Measurements from ENCODE around the gene RCAN3. TPM values are rescaled to one million over a fixed set of nuclear protein-coding genes. Genes with fewer than 3 reads are reported as not detected.

RCAN3 gene
- total and polyA plus RNA-seq, 7 donors = 3.0 to 19.1 (median 6.4) TPM

DNA sequence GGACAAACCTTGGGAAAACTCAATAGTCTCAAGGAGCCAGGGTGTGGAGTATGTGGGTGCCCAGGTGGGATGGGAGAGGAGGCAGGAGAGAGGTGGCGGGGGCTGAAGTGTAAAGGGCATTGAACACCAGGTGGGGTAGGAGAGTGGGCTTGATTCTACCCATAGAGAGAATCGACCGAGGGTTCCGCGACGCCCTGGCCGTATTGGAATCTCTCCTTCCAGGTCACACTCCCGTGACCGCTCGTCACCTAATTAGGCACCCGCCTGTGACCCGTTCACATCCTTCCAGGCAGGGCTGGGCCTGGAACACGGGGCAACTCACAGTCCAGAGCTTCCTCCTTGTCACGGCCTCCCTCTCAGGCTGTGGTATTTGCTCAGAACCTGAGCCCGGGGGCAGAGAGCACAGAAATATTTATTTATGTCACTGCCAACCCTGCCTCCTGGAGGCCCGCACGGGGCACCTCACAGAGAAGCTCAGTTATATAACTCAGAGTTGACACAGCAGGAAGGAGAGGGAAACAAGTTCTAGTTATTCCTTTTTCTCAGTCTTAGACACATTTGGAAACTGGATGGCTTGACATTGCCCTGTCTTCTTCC lies 65.3 kb downstream of the RCAN3 start:
- 15 to 42% methylated on average over 17 of the region's 17 CpGs for WGBS, 2 donors
- H3K4me3 ChIP-seq = no peak overlapping the region

DNA sequence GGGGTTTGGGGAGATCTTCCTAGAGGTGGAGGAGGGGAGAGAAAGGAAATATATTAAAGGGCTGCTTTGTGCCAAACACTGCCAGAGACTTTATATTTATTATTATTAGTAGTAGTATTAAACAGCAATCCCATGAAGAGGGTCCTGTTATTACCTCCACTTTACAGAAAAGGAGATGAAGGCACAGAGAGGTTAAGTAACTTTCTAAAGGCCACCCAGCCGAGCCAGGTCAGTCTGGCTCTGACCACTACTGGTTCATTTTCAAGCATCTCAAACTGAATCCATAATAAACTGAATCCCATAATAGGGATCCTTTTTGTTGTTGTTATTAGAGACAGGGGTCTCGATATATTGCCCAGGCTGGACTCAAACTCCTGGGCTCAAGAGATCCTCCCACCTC lies 65.8 kb downstream of the RCAN3 start:
- WGBS, 2 donors = 82 to 86% methylated on average over 2 of the region's 2 CpGs
- H3K4me3 ChIP-seq = no peak overlapping the region
- peaks cover 0 to 4% (median 0%) of the 10 kb centered on the region in 4 donors for H3K4me1 ChIP-seq
- DNase-seq = no peak
- intact Hi-C loops (cut with DNase I) = no loop called here
- no peaks in the 10 kb centered on the region for H3K9me3 ChIP-seq
- TF ChIP-seq POLR2AphosphoS5 (IDR thresholded peaks at IDR 0.05) = no peak
- no peak for TF ChIP-seq POLR2A (IDR thresholded peaks at IDR 0.05)
- TF ChIP-seq, protein P1, sequence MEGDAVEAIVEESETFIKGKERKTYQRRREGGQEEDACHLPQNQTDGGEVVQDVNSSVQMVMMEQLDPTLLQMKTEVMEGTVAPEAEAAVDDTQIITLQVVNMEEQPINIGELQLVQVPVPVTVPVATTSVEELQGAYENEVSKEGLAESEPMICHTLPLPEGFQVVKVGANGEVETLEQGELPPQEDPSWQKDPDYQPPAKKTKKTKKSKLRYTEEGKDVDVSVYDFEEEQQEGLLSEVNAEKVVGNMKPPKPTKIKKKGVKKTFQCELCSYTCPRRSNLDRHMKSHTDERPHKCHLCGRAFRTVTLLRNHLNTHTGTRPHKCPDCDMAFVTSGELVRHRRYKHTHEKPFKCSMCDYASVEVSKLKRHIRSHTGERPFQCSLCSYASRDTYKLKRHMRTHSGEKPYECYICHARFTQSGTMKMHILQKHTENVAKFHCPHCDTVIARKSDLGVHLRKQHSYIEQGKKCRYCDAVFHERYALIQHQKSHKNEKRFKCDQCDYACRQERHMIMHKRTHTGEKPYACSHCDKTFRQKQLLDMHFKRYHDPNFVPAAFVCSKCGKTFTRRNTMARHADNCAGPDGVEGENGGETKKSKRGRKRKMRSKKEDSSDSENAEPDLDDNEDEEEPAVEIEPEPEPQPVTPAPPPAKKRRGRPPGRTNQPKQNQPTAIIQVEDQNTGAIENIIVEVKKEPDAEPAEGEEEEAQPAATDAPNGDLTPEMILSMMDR (IDR thresholded peaks at IDR 0.05) = no peak
- no peak for TF ChIP-seq EP300 (IDR thresholded peaks at IDR 0.05)
- H3K36me3 ChIP-seq = no peaks in the 10 kb centered on the region
- no peaks in the 10 kb centered on the region for H3K27me3 ChIP-seq
- H3K27ac ChIP-seq = no peak overlapping the region

More for the DNA sequence above, 65.3 kb downstream of the RCAN3 start:
- Histone ChIP-seq H3K9me3 (no peaks in the 10 kb centered on the region), H3K27me3 (no peaks in the 10 kb centered on the region), H3K27ac (no peak overlapping the region), H3K36me3 (no peaks in the 10 kb centered on the region), H3K4me1 (peaks cover 0 to 4% (median 0%) of the 10 kb centered on the region in 4 donors)
- DNase-seq = no peak
- TF ChIP-seq, protein P1 (IDR thresholded peaks at IDR 0.05) = no peak
- TF ChIP-seq POLR2AphosphoS5 (IDR thresholded peaks at IDR 0.05) = no peak
- TF ChIP-seq POLR2A (IDR thresholded peaks at IDR 0.05) = no peak
- no peak for TF ChIP-seq EP300 (IDR thresholded peaks at IDR 0.05)
- intact Hi-C loops (cut with DNase I) = no loop called here

DNA sequence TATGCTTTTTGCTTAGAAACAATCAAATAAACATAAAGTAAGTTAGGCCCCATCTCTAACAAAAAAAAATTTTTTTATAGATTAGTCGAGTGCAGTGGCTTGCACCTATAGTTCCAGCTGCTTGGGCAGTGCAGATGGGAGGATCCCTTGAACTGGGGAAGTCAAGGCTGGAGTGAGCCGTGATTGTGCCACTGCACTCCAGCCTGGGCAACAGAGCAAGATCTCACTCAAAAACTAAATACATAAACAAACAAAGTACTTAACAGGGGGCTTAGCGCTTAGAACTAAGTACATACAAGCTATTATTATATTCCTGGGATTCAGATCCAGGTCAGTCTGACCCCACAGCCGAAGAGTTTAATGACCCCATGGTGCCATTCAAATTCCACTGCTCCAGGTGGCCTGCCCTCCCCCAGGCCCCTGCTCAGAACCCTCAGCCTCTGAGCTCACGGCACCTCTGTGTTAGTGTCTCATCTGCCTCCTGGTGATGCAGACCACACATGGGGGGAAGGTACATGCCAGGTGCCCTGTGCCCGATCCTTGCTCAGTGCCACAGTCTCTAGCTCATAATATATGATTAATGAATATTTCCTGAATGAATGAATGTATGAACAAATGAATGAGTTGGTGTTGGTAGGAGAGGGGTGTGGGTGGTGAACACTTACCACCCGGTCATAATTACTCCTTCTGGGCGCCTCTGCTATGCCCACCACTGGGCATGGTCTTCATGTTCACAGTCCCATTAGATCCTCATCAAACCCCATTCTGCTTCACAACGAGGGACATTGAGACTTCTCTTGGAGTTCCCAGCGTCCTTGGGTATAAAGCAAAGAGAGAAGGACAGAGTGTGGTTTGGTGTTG lies 67.9 kb downstream of the RCAN3 start:
- H3K9me3 ChIP-seq = no peaks in the 10 kb centered on the region
- H3K4me1 ChIP-seq = peaks cover 0 to 4% (median 0%) of the 10 kb centered on the region in 4 donors
- H3K36me3 ChIP-seq = no peaks in the 10 kb centered on the region
- H3K4me3 ChIP-seq = no peak overlapping the region
- H3K27me3 ChIP-seq = no peaks in the 10 kb centered on the region
- WGBS, 2 donors = 77 to 85% methylated on average over 10 of the region's 10 CpGs
- no peak overlapping the region for H3K27ac ChIP-seq
- TF ChIP-seq EP300 (IDR thresholded peaks at IDR 0.05) = no peak
- TF ChIP-seq, protein P1 (IDR thresholded peaks at IDR 0.05) = no peak
- no peak for TF ChIP-seq POLR2A (IDR thresholded peaks at IDR 0.05)
- TF ChIP-seq POLR2AphosphoS5 (IDR thresholded peaks at IDR 0.05) = no peak
- intact Hi-C loops (cut with DNase I) = no loop called here
- no peak for DNase-seq

DNA sequence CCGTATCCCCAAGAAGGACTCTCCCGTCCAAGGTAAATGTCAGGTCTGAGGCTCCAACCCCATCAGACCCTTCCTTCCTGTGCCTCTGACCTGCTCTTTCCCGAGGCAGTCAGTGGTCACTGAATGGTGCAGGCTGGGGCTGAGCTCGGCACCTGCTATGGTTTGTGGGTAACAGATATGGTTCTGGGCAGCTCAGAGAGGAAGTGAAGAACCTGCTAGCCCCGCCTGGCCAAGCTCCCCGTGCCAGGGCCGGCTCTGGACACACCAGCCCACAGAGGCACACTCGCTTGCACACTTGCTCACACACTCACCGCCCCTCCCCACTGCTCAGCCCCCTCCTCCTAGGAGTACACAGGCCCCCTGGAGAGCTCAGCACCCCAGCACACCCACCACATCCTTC lies 69.7 kb downstream of the RCAN3 start:
- H3K4me1 ChIP-seq = peaks cover 0 to 4% (median 0%) of the 10 kb centered on the region in 4 donors
- WGBS, 2 donors = 59 to 75% methylated on average over 9 of the region's 9 CpGs
- TF ChIP-seq, protein P1 (IDR thresholded peaks at IDR 0.05) = no peak
- TF ChIP-seq EP300 (IDR thresholded peaks at IDR 0.05) = no peak
- no peak for TF ChIP-seq POLR2AphosphoS5 (IDR thresholded peaks at IDR 0.05)
- TF ChIP-seq POLR2A (IDR thresholded peaks at IDR 0.05) = no peak

More for the DNA sequence above, 69.7 kb downstream of the RCAN3 start:
- intact Hi-C loops (cut with DNase I) = no loop called here
- no peak overlapping the region for H3K27ac ChIP-seq
- H3K27me3 ChIP-seq = no peaks in the 10 kb centered on the region
- H3K4me3 ChIP-seq = no peak overlapping the region
- H3K9me3 ChIP-seq = no peaks in the 10 kb centered on the region
- no peak for DNase-seq
- no peaks in the 10 kb centered on the region for H3K36me3 ChIP-seq

Data from sigmoid colon (tissue), 7 donors.